MM.1S (cell line): ENCODE data around the gene RMI1.
A peak's percentile ranks its signal among the peaks of the same experiment; 100 is the strongest.
"Not testable (repeated sequence)": the region's sequence is repeated elsewhere in the genome, so short reads cannot be mapped to it uniquely, and the experiment has no call there.

Source experiments
- DNase-seq: peaks from one replicate; pipeline ENCODE4 v3.0.0-alpha.2; 2015
- H2AFZ ChIP-seq: fragments of 300-600 bp; sonication (generic); 2 replicates; pipeline ENCODE4 v1.6.0; 2016; ENCODE audit warnings: antibody characterized with exemption, low read length
- H3F3A ChIP-seq: fragments of 300-600 bp; sonication (generic); 2 replicates; pipeline ENCODE4 v1.6.1; 2016; ENCODE audit warnings: mild to moderate bottlenecking, antibody characterized with exemption, low read length, moderate library complexity, mixed read lengths; ENCODE audit not compliant: insufficient read depth
- H3K27ac ChIP-seq: fragments of 300-600 bp; sonication (generic); 2 replicates; pipeline ENCODE4 v1.5.1; 2016; ENCODE audit warnings: mild to moderate bottlenecking, low read length
- H3K27me3 ChIP-seq: fragments of 300-600 bp; sonication (generic); replicated peaks from 2 replicates; pipeline ENCODE4 v1.6.0; 2016; ENCODE audit warnings: low read length; ENCODE audit not compliant: insufficient read depth
- H3K36me3 ChIP-seq: fragments of 300-600 bp; sonication (generic); replicated peaks from 2 replicates; pipeline ENCODE4 v1.6.1; 2016; ENCODE audit warnings: mild to moderate bottlenecking, low read length, mixed read lengths; ENCODE audit not compliant: insufficient read depth
- H3K4me1 ChIP-seq: fragments of 300-600 bp; sonication (generic); 2 replicates; pipeline ENCODE4 v1.6.1; 2016; ENCODE audit warnings: low read length, mixed read lengths
- H3K4me2 ChIP-seq: fragments of 300-600 bp; sonication (generic); 2 replicates; pipeline ENCODE4 v1.6.0; 2016; ENCODE audit warnings: low read depth, low read length
- H3K4me3 ChIP-seq: fragments of 300-600 bp; sonication (generic); 2 replicates; pipeline ENCODE4 v1.5.1; 2016; ENCODE audit warnings: low read length, mixed read lengths
- H3K79me2 ChIP-seq: fragments of 300-600 bp; sonication (generic); 2 replicates; pipeline ENCODE4 v1.6.1; 2016; ENCODE audit warnings: mixed run types, low read length, mixed read lengths
- H3K9ac ChIP-seq: fragments of 300-600 bp; sonication (generic); 2 replicates; pipeline ENCODE4 v1.6.1; 2016; ENCODE audit warnings: low read length, mixed read lengths
- H3K9me2 ChIP-seq: fragments of 300-600 bp; sonication (generic); replicated peaks from 2 replicates; pipeline ENCODE4 v1.6.1; 2016; ENCODE audit warnings: mild to moderate bottlenecking, low read length, mixed read lengths; ENCODE audit not compliant: insufficient read depth
- H3K9me3 ChIP-seq: fragments of 300-600 bp; sonication (generic); replicated peaks from 2 replicates; pipeline ENCODE4 v1.6.1; 2016; ENCODE audit warnings: mild to moderate bottlenecking, low read length, mixed read lengths; ENCODE audit not compliant: insufficient read depth
- H4K20me1 ChIP-seq: fragments of 300-600 bp; sonication (generic); 2 replicates; pipeline ENCODE4 v1.6.1; 2016; ENCODE audit warnings: mild to moderate bottlenecking, low read length, moderate library complexity, mixed read lengths; ENCODE audit not compliant: insufficient read depth
- EZH2 ChIP-seq: fragments of 300-600 bp; sonication (generic); optimal IDR thresholded peaks from 2 replicates; pipeline ENCODE3; 2017; ENCODE audit warnings: low read depth, mild to moderate bottlenecking, antibody characterized with exemption, low read length, mixed read lengths
- EZH2phosphoT487 ChIP-seq: fragments of 300-600 bp; sonication (generic); IDR thresholded peaks from 2 replicates; pipeline ENCODE4 v1.6.1; 2018; ENCODE audit warnings: antibody characterized with exemption, low read length
- TF ChIP-seq, protein P1 (sequence below): fragments of 300-600 bp; sonication (generic); IDR thresholded peaks from 2 replicates; pipeline ENCODE4 v1.5.1; 2016; ENCODE audit warnings: antibody characterized with exemption, low read length, mixed read lengths

Gene RMI1

DNA sequence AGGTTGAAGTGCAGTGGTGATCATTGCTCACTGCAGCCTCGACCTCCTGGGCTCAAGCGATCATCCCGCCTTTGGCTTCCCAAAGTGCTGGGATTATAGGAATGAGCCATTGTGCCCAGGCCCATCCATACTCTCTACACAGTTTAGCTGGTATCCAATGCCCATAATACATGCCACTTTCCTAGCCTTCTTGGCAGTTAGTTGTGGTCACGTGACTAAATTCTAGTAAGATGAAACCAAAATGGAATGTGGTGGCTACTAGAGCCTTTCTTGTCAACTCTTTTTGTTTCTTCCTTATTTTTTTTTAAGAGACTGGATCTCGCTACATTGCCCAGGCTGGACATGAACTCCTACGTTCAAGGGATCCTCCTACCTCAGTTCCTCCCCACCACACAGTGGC lies 44.1 kb upstream of the RMI1 start:
- Histone ChIP-seq H3K79me2 (no peaks in the 10 kb centered on the region), H3F3A (no peaks in the 10 kb centered on the region), H3K9me3 (no peaks in the 10 kb centered on the region), H3K36me3 (no peaks in the 10 kb centered on the region), H2AFZ (no peak overlapping the region), H3K4me3 (no peak overlapping the region), H3K9ac (no peak overlapping the region), H3K9me2 (no peaks in the 10 kb centered on the region), H4K20me1 (no peaks in the 10 kb centered on the region), H3K27ac (no peak overlapping the region), H3K4me1 (no peaks in the 10 kb centered on the region), H3K4me2 (no peak overlapping the region), H3K27me3 (no peaks in the 10 kb centered on the region)
- TF ChIP-seq, protein P1, sequence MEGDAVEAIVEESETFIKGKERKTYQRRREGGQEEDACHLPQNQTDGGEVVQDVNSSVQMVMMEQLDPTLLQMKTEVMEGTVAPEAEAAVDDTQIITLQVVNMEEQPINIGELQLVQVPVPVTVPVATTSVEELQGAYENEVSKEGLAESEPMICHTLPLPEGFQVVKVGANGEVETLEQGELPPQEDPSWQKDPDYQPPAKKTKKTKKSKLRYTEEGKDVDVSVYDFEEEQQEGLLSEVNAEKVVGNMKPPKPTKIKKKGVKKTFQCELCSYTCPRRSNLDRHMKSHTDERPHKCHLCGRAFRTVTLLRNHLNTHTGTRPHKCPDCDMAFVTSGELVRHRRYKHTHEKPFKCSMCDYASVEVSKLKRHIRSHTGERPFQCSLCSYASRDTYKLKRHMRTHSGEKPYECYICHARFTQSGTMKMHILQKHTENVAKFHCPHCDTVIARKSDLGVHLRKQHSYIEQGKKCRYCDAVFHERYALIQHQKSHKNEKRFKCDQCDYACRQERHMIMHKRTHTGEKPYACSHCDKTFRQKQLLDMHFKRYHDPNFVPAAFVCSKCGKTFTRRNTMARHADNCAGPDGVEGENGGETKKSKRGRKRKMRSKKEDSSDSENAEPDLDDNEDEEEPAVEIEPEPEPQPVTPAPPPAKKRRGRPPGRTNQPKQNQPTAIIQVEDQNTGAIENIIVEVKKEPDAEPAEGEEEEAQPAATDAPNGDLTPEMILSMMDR: no peak
- TF ChIP-seq EZH2phosphoT487: no peak
- TF ChIP-seq EZH2: no peak
- no peak for DNase-seq

DNA sequence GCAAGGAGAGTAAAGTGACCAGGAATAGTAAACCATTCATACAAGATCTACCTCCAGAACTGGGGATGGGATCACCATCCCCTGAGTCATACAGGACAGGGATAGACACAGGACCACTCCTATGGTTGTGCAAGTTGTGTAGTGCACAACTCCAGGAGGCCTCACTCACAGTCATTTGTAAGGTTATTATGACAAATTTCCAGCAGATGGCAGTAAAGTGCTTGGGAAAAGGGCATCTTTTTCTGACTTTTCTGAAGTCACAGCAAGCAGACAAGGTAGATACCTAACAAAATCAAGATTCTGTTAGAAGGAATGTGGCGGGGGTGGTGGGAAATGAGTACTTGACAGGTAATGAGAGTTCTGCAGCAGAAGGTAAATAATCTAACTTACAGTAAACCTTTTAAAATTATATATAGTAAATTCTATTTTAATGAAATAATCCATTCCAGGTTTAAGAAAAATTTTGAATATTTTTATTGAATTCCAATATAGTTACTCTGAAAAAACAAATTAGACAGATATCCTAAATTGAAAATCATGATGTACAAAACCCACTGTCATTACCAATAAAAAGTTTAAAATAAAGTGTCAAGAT lies 42.6 kb upstream of the RMI1 start:
- no peak overlapping the region for H3K27ac ChIP-seq
- H3K36me3 ChIP-seq: no peaks in the 10 kb centered on the region
- H3K4me3 ChIP-seq: no peak overlapping the region
- no peaks in the 10 kb centered on the region for H3K9me3 ChIP-seq
- H3K4me2 ChIP-seq: no peak overlapping the region
- no peaks in the 10 kb centered on the region for H3K79me2 ChIP-seq
- no peak overlapping the region for H2AFZ ChIP-seq
- H4K20me1 ChIP-seq: no peaks in the 10 kb centered on the region
- H3K4me1 ChIP-seq: no peaks in the 10 kb centered on the region
- no peaks in the 10 kb centered on the region for H3K9me2 ChIP-seq
- no peak overlapping the region for H3K9ac ChIP-seq
- TF ChIP-seq, protein P1: peak; percentile 64
- TF ChIP-seq EZH2 (no peak), EZH2phosphoT487 (no peak)
- DNase-seq: peak; percentile 75
- H3F3A ChIP-seq: no peaks in the 10 kb centered on the region
- H3K27me3 ChIP-seq: no peaks in the 10 kb centered on the region

DNA sequence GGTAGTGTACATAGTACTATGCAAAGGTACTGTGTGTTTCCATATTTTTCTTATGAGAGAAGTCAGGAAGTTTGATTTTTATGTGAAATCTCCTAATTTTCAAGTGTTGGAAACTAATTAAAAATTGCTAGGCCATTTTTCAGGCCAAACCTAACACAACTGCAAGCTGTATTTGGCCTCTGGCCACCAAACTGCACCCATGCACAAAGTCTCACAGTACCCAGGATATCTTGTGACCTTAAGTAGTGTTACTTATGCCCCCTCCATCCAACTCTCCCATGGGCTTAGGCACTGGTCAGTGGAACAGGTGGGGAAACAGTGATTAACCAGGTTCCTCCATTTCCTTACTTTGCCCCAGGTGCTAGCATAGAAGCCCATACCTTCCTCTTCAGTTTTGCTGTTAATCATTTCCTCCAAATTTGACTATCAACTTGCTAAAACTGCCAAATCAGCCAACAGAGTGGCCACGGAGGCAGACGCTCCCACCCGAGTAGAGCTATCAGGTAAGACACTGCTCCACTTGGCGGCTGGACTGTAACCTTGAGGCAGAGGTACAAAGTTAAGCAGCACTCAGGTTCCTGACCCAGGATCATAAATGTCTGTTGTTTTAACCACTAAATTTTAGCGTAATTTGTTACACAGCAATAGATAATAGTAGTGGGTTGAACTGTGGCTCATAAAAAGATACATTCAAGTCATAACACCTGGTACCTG lies 39.9 kb upstream of the RMI1 start:
- Histone ChIP-seq H4K20me1 (no peaks in the 10 kb centered on the region), H3K79me2 (no peaks in the 10 kb centered on the region), H3K9me3 (no peaks in the 10 kb centered on the region), H3K36me3 (no peaks in the 10 kb centered on the region), H3K27ac (no peak overlapping the region), H3K27me3 (no peaks in the 10 kb centered on the region), H3K4me1 (no peaks in the 10 kb centered on the region), H3F3A (no peaks in the 10 kb centered on the region), H2AFZ (no peak overlapping the region), H3K9me2 (no peaks in the 10 kb centered on the region), H3K4me3 (no peak overlapping the region), H3K9ac (no peak overlapping the region), H3K4me2 (no peak overlapping the region)
- TF ChIP-seq EZH2 (no peak), EZH2phosphoT487 (no peak)
- TF ChIP-seq, protein P1: no peak
- no peak for DNase-seq

DNA sequence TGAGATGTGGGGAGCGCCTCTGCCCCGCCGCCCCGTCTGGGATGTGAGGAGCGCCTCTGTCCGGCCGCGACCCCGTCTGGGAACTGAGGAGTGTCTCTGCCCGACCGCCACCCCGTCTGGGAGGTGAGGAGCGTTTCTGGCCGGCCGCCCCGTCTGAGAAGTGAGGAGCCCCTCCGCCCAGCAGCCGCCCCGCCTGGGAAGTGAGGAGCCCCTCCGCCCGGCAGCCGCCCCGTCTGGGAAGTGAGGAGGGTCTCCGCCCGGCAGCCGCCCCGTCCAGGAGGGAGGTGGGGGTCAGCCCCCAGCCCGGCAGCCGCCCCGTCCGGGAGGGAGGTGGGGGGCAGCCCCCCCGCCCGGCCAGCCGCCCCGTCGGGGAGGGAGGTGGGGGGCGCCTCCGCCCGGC lies 32.5 kb upstream of the RMI1 start:
- H3K9me3 ChIP-seq, H3K27me3 ChIP-seq, H3K9ac ChIP-seq, H3K4me3 ChIP-seq, H3K4me1 ChIP-seq, H3F3A ChIP-seq, H4K20me1 ChIP-seq, H2AFZ ChIP-seq, H3K4me2 ChIP-seq, H3K27ac ChIP-seq, H3K9me2 ChIP-seq, H3K79me2 ChIP-seq, DNase-seq, H3K36me3 ChIP-seq: not testable (repeated sequence)
